SK-MEL-5 (cell line): ENCODE results near the gene CISD1. TPM values are rescaled to one million over a fixed set of nuclear protein-coding genes. Genes with fewer than 3 reads are reported as not detected.

ENCODE experiments used
- DNase-seq: peaks from one replicate; pipeline ENCODE4 v3.0.0-alpha.2; 2016; ENCODE audit warnings: low read depth, low spot score
- in situ Hi-C: cut with HindIII; loops from 2 replicates; pipeline ENCODE4 v1.10.0; 2016; ENCODE audit warnings: low sequenced_read_pairs, high pct_unique_total_duplicates, low pct_unique_long_range_greater_than_20kb
- total RNA-seq: library from RNA; depleted of rRNA; stranded (reverse); fragments of >200 nt; shearing (Covaris generic); gene quantifications from 2 replicates; pipeline ENCODE4 v1.2.3, GENCODE V29; 2014

CISD1 gene
- total RNA-seq, 1 experiment from 2014 or later: 41.5 TPM

DNA sequence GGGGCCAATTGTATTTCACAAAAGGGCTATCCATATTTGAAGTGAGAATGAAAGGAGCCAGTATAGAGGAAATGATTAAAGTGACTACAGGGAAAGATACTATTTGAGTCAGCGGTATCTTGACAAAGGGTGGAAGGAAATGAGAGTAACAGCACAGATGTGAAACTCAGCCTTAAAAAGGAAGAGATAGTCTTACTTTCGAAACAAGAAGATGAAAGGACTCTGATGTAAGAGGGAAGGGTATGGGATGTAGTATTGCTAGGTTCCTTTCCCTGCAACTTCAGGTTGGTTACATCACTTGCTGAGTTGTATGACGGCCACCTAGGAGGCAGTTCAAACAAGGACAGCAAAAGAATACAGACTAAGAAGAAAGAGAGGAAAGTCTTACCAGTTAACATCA, 13.7 kb downstream of the CISD1 start:
- in situ Hi-C loops: no loop called here
- no peak for DNase-seq

DNA sequence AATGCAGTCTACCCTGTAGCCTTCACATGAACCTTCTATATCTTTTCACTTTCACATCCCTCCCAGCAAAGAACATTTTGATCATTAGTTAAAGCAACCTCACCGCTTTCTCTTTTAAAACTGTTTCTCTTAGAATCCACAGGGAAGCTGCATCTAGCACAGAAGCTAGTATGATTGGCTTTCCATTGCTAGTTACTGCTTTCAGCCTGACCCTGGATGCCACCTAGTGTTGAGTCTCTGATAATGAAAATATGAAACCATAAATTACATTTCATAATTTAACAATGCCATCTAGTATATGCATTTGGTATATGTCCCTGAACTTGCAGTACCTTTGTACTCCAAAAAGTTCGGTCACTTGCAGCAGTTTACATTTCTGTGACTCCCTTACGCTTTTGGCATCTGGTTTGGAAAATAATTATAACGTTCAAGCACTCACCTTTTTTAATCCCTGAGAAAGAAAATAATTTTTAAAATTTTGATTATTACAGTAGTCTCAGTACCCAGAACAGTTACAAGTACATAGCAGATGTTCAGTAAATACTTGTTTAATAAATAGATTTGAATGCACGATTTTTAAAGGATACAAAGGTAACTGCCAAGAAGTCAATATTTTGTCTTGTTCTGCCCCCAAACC, 22.7 kb downstream of the CISD1 start:
- peak; percentile 68 for DNase-seq
- in situ Hi-C loops: no loop called here

DNA sequence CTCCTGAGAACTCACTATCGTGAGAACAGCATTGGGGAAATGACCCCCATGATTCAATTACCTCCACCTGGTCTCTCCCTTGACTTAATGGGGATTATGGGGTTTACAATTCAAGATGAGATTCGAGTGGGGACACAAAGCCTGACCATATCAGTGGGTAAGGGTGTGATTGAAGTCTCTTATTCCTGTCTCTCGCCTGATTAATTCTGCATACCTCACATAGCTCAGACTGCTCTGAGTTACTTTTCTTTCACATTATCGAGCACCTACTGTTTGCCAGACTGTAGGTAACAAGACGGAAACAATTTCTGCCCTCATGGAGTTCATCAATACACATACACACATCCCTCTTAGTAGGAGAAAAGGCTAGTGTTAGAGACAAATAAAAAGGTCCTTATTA, 25.0 kb downstream of the CISD1 start:
- DNase-seq: no peak
- in situ Hi-C loops: no loop called here

DNA sequence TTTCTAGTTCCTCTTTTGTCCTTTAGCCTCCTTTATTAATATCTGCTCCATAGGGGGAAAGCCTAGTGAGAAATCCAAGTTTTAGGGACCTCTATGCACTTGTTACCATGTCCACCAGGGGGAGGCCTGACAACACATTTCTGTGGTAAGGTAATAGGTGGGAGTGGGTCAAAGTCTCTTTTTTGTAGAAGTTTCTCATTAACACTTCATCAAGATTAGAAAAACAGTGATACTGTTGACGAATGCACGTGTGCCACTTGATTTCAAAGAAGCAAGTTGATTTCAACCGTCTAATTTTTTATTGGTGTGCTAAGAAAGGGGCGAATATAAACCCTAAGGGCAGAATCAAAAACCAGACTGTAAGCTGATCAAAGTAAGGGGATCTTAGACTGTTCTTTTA, 30.6 kb downstream of the CISD1 start:
- in situ Hi-C loops: no loop called here
- peak; percentile 69 for DNase-seq

DNA sequence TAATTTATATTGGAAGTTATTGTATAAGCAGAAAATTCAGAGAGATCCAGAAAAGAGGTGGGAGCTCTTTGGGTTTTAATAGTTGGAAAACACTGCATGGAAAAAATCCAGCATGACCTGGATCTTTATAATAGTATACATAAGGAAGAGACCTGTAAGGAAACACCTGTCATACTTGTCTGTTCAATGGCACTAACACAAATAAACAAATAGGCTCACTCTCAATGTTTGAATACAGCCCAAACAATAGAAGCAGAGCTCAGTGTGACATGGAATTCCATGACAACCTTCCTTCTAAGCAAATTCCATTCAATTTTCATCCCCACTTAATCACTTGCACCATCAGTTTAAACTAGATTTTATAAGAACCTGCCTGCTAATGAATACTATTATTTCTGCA, 31.7 kb downstream of the CISD1 start:
- in situ Hi-C loops: no loop called here

DNA sequence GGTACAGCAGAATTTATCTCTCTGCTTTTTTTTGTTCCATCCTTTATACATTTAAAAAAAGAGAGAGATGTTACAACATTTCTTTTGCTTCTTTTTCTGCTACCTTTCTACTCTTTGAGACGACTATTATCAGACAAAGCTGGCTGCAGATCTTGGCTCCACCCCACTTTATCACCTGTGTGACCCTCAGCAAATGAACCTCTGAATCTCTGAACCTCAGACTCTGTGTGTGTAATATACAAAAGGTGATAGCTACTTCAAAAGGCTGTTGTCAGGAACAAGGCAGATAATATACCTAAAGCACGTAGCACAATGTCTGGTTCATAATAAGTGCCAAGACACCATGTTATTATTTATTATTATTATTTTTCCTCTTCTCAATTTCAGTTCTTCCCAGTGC, 33.3 kb downstream of the CISD1 start:
- DNase-seq: no peak
- in situ Hi-C loops: no loop called here

More for the DNA sequence above, 31.7 kb downstream of the CISD1 start:
- DNase-seq: no peak

DNA sequence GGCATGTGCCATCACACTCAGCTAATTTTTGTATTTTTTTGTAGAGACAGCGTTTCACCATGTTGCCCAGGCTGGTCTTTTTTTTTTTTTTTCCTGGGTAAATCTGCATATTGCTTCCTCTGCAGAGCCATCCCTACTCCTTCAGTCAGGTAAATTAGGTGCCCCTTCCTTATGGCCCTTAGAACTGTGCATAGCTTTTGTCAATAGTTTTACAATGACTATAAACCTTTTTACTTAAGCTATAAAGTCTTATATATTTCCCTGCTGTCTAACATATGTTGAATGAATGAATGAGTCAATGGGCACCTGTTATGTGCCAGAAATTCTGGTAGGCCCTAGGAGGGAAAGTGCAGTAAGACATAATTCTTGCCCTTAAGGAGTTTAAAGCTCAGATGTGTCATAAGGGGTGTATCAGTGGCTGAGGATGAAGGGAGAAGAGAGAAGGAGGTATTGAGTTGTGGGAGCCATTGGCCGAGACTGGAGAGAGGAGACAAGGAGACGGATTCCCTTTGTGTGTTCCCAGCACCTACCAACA, 35.2 kb downstream of the CISD1 start:
- no peak for DNase-seq

DNA sequence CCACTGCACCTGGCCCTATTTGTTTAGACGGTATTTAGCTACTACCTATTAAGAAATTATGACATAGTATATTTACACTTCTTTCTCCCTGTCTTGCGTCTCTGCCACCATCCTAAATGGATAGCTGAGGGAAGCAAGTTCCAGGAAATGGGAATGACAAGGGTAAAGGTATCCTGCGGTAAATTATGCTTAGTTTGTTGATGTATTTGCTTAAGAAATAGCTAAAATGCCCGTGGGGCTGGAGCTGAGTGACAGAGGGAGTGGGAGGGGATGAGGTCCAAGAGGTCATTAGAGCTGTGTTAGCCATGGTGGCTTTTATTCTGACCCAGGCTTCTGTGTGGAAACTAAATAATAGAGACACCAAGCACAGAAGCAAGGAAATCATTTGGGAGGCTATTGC, 36.9 kb downstream of the CISD1 start:
- in situ Hi-C loops: no loop called here
- no peak for DNase-seq

More for the DNA sequence above, 35.2 kb downstream of the CISD1 start:
- in situ Hi-C loops: no loop called here

DNA sequence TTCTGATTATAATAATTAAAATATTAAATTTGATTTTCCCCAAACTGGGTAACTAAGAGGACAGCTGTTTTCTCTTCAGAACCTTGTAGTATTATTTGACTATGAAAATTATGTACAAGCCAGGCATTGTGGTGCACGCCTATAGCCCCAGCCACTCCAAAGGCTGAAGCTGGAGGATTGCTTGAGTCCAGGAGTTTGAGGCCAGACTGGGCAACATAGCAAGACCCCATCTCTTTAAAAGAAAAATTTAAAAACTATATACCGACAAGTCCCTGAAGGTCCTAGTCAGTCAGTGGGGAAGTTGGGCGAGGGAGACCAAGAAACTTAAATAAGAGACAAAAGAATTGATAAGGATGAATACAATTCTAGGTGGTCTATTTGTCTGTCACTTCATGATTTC, 38.7 kb downstream of the CISD1 start:
- in situ Hi-C loops: no loop called here
- no peak for DNase-seq

DNA sequence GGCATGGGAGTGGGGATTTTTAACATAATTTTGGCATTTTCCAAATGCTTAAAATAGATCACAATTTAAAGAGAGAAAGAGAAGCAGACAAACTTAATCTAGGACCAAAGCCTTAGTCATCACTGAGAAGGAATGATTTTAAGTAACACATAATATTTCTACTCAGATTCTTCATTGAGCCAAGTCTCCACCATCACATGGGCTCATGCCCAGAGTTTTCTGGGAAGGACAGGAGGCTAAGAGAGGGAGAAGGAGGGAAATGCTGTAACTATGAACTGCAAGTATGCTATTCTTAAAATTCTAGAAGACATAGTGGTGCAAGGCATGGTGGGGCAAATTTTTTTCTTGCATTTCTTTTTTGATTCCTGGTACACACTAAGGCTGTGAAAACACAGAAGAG, 42.1 kb downstream of the CISD1 start:
- DNase-seq: no peak
- in situ Hi-C loops: no loop called here

DNA sequence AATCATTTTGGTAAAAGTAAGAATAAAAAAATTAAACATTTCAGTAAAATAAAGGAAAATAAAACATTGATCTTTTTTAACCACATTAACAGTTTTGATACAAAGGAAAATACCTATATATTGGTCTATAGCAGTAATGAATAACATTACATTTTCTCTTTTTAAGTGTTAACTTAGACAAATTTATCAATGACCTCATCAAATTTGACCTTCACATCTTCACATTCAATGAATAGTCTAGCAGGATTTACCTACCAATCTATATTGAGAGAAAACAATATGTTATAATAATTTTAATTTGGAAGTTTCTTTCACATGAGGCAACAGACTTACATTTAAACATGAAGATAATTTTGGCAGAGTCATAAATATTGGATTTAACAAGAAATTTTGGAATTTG, 47.9 kb downstream of the CISD1 start:
- no peak for DNase-seq
- in situ Hi-C loops: no loop called here

DNA sequence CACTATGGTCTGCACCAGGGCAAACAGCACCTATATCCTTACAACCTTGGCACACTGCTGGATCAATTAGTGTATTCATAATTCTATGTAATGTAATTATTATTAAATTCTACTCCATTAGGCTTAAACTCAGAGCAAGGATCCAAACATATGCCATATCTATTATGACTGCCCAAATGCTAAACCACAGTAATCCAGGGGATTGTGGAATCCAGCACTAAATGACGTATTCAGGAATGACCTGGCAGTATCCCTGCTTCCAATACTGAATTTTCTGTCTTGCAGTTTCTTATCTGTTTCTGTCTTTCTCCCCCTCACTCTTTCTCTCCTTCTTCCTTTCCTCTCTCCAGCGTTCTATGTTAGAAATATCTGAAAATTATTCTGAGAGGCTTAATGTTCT, 49.4 kb downstream of the CISD1 start:
- DNase-seq: no peak
- in situ Hi-C loops: no loop called here

DNA sequence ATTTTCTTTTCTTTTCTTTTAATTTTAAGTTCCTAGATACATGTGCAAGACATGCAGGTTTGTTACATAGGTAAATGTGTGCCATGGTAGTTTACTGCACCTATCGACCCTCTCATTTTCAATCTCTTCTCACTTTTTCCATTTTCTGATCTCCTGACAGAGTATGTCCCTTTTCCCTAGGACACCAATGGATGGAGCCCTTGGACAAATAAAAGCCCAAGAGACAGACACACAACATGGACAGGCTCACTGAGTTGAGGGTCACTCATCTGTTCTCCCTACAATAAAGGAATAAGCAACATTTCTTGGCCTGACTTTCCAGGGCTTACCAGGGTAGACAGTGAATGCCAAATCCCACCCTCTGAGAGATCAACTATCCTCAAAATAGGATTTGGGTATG, 50.6 kb downstream of the CISD1 start:
- in situ Hi-C loops: no loop called here

DNA sequence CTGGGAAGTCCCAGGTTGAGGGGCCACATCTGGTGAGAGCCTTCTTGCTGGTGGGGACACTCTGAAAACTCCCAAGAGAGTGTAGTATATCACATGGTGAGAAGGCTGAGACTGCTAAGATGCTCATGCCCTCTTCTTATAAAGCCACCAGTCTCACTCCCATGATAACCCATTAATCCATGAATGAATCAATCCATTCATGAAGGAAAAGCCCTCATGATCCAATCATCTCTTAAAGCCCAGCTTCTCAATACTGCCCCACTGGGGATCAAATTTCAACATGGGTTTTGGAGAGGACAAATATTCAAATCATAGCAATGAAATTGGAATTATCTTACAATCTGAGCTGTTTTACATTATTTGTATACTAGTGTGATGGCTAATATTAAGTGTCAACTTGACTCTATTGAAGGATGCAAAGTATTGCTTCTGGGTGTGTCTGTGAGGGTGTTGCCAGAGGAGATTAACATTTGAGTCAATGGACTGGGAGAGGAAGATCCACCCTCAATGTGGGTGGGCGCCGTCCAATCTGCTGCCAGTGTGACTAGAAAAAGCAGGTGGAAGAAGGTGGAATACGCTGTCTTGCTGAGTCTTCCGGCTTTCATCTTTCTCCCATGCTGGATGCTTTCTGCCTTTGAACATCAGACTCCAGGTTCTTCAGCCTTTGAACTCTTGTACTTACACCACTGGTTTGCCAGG, 51.5 kb downstream of the CISD1 start:
- DNase-seq: peak; percentile 91
- in situ Hi-C loops: no loop called here

More for the DNA sequence above, 50.6 kb downstream of the CISD1 start:
- peak; percentile 64 for DNase-seq

DNA sequence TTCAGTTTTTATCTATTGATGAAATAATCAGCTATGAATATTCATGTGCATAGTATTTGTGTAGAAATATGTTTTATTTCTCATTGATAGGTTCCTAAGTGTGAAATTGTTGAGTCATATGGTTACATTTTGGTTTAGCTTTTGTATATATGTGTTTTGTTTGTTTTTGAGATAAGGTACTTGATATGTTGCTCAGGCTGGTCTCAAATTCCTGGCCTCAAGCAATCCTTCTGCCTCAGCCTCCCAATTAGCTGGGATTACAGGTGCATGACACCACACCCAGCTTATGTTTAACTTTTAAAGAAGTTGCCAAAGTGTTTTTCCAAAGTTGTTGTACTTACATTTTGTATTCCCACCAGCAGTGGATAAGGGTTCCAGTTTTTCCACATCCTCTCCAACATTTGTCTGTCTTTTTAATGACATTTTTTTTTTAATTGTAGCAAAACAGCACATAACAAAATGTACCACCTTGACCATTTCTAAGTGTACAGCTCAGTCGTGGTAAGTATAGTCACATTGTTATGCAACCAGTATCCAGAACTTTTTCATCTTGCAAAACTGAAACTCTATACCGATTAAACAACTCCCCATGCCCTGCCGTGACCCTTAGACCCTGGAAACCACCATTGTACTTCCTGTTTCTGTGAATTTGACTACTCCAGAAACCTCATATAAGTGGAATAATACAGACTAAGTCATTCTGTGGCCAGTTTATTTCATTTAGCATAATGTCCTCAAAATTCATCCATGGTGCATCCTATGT, 53.3 kb downstream of the CISD1 start:
- DNase-seq: no peak
- in situ Hi-C loops: no loop called here

DNA sequence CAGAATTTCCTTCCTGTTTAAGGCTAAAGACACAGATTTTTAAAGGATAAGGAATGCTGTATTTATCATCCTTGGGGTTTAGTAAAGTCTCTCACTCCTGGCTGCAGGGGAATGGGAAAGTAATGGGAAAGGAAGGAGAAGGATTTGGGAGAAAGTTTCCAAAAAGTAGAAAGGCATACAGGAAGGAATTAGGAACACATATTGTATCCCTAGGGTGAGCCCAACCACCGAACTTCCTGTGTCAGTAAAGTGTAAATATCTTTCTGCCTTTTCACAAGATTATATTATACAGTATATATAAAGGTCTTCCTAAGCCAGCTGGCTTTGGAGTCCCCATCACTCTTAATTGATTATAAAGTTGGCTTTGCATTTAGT, 53.9 kb downstream of the CISD1 start:
- no peak for DNase-seq
- in situ Hi-C loops: no loop called here

DNA sequence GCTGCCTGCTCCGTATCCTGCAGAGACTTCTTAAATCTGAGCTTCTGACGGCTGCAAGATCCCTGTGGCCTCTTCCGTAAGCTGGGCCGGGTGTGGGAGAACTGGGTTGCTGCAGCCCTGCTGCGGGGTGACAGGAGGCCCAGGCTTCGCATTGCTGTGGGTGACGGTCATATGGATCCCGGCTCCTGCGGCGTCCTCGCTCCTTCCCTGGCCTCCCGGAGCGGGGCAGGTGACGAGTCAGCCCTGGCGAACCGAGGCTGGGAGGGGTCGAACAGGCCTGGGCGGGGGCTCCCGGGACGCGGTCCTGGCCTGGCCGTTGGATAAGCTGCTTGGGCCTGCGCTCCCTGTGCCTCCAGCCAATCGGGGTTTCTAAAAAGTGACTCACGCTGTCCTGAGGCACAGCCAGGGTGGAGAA, 58.0 kb downstream of the CISD1 start:
- in situ Hi-C loops: no loop called here
- DNase-seq: no peak

DNA sequence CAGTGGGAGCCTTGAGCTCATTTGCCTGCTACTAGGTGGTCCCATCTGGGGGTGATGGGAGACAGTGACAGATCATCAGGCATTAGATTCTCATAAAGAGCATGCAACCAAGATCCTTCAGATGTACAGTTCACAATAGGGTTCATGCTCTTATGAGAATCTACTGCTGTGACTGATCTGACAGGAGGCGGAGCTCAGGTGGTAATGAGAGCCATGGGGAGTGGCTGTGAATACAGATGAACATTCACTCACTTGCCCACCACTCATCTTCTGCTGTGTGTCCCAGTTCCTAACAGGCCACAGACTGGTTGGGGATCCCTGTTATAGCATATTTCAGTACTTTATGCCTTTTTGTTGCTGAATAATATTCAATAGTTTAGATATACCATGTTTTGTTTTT, 59.3 kb downstream of the CISD1 start:
- DNase-seq: no peak
- in situ Hi-C loops: no loop called here

DNA sequence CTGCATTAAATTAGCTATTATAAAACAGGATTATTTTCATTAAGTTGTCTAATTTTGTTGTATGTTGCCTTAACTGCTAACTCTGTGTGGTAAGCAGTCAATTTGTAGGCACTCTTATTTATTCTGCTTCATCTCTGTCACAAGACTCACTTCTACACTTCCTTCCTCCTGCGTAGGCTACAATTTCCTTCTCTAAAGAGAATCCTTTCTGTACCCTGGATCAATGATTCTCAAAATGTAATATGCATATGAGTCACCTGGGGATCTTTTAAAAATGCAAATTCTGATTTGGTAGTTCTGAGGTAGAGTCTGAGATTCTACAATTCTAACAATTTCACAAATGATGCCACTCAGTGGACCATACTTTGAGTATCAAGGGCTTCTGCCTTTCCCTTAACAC, 61.5 kb downstream of the CISD1 start:
- in situ Hi-C loops: no loop called here

More for the DNA sequence above, 61.5 kb downstream of the CISD1 start:
- no peak for DNase-seq
